ENCODE results near the gene TLCD3B.

The TLCD3B gene

DNA sequence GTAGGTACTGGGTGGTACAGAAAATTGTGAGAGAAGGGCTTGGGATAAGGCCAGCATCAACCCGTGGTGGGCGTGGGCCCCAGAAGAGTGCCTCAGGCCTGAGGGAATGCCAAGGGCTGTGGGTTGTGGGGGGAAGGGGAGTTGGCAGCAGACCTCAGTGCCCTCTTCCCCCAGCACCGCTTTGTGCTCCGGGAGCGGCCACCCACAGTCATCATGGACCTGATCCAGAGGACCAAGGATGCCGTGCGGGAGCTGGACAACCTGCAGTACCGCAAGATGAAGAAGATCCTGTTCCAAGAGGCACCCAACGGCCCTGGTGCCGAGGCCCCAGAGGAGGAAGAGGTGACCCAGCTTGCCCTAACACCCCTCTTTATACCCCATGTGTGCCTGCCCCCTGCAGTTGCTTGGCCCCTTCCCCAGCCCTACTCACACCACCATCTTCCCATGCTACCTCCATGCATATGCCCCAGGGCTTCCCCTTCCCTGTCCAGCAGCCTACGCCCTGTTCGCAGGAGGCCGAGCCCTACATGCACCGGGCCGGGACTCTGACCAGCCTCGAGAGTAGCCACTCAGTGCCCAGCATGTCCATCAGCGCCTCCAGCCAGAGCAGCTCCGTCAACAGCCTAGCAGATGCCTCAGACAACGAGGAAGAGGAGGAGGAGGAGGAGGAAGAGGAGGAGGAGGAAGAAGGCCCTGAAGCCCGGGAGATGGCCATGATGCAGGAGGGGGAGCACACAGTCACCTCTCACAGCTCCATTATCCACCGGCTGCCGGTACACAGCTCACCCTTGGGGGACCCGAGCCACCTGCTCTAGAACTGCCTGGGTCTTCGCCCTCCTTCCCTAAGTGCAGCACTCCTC is 48.3 kb downstream of the TLCD3B start:
- Histone ChIP-seq H3K36me3 (ENCODE audit: control insufficient read depth, low read length) (peaks cover 100% of the 10 kb centered on the region), H3K4me2 (ENCODE audit: low read length) (no peak overlapping the region), H4K20me1 (ENCODE audit: control insufficient read depth, insufficient read depth, low read depth, low read length) (no peaks in the 10 kb centered on the region)

DNA sequence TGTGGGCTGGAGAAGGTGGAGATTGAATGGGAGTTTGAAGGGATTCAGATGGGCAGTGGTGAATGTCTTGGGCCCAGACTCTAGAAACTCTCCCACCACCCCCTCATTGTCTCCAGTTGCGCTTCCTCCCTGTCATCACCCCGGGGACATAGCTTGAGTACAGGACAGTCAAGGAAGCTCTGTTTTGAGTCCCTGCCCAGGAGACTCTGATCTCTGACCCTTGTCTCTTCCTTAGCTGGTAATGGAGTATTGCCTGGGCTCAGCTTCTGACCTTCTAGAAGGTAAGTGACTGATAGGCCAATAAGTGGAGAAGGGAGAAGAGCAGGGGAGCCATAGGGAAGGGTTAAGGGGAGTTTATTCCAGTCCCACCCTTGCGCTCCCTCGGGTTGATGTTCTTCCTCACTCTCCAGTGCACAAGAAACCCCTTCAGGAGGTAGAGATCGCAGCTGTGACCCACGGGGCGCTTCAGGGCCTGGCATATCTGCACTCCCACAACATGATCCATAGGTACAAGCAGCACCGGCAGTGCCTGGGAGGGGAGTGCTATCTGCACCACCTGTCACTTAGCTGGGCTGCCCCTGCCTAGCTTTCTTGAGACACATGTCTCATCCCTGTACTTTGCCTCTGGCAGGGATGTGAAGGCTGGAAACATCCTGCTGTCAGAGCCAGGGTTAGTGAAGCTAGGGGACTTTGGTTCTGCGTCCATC is 52.4 kb downstream of the TLCD3B start:
- TF ChIP-seq EZH2phosphoT487 (IDR thresholded peaks at IDR 0.05; ENCODE audit: borderline replicate concordance, low read length), result no peak
- TF ChIP-seq, protein P1, sequence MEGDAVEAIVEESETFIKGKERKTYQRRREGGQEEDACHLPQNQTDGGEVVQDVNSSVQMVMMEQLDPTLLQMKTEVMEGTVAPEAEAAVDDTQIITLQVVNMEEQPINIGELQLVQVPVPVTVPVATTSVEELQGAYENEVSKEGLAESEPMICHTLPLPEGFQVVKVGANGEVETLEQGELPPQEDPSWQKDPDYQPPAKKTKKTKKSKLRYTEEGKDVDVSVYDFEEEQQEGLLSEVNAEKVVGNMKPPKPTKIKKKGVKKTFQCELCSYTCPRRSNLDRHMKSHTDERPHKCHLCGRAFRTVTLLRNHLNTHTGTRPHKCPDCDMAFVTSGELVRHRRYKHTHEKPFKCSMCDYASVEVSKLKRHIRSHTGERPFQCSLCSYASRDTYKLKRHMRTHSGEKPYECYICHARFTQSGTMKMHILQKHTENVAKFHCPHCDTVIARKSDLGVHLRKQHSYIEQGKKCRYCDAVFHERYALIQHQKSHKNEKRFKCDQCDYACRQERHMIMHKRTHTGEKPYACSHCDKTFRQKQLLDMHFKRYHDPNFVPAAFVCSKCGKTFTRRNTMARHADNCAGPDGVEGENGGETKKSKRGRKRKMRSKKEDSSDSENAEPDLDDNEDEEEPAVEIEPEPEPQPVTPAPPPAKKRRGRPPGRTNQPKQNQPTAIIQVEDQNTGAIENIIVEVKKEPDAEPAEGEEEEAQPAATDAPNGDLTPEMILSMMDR (IDR thresholded peaks at IDR 0.05; ENCODE audit: low read depth, low read length, poor library complexity, severe bottlenecking), result no peak
- Histone ChIP-seq H3K9me3 (ENCODE audit: control insufficient read depth, insufficient read depth, low read length) (no peaks in the 10 kb centered on the region), H3K36me3 (ENCODE audit: control insufficient read depth, low read length) (peaks cover 87% of the 10 kb centered on the region)

More for the DNA sequence above, 48.3 kb downstream of the TLCD3B start:
- Histone ChIP-seq H3K9me3 (ENCODE audit: control insufficient read depth, insufficient read depth, low read length) (no peaks in the 10 kb centered on the region), H3K27me3 (ENCODE audit: control insufficient read depth, low read length) (no peaks in the 10 kb centered on the region), H3K4me1 (ENCODE audit: control insufficient read depth, low read length) (no peaks in the 10 kb centered on the region), H3K27ac (ENCODE audit: low read depth, low read length) (no peak overlapping the region), H3K79me2 (ENCODE audit: control insufficient read depth, low read length) (peaks cover 4% of the 10 kb centered on the region), H3K4me3 (ENCODE audit: low read length) (no peak overlapping the region), H3F3A (ENCODE audit: control insufficient read depth, insufficient read depth) (no peaks in the 10 kb centered on the region), H3K9me2 (replicated peaks; ENCODE audit: control insufficient read depth, low read length) (no peaks in the 10 kb centered on the region)
- TF ChIP-seq, protein P1 (IDR thresholded peaks at IDR 0.05; ENCODE audit: low read depth, low read length, poor library complexity, severe bottlenecking), result no peak
- TF ChIP-seq EZH2phosphoT487 (IDR thresholded peaks at IDR 0.05; ENCODE audit: borderline replicate concordance, low read length), result no peak

DNA sequence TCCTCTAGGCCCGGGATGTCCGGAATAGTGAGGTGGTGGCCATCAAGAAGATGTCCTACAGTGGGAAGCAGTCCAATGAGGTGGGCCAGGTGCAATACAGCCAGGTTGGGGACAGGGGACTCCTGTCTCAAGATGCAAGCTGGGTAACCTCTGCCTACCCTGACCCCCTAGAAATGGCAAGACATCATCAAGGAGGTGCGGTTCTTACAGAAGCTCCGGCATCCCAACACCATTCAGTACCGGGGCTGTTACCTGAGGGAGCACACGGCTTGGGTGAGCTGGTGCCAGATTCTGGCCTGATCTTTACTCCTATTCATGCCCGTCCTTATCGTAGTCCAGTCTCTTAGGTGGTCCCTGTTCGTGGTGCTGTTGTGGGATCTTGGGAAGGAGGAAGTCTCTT is 53.0 kb downstream of the TLCD3B start:
- Histone ChIP-seq H3K9me3 (ENCODE audit: control insufficient read depth, insufficient read depth, low read length) (peaks cover 2% of the 10 kb centered on the region; the same call in 1 of the 2 replicates), H3K27ac (ENCODE audit: low read depth, low read length) (no peak overlapping the region), H3K4me1 (ENCODE audit: control insufficient read depth, low read length) (peaks cover 26% of the 10 kb centered on the region), H3F3A (ENCODE audit: control insufficient read depth, insufficient read depth) (no peaks in the 10 kb centered on the region), H3K4me3 (ENCODE audit: low read length) (no peak overlapping the region), H3K9me2 (replicated peaks; ENCODE audit: control insufficient read depth, low read length) (no peaks in the 10 kb centered on the region), H3K79me2 (ENCODE audit: control insufficient read depth, low read length) (peaks cover 45% of the 10 kb centered on the region), H3K4me2 (ENCODE audit: low read length) (no peak overlapping the region), H3K36me3 (ENCODE audit: control insufficient read depth, low read length) (peaks cover 81% of the 10 kb centered on the region), H4K20me1 (ENCODE audit: control insufficient read depth, insufficient read depth, low read depth, low read length) (peaks cover 10% of the 10 kb centered on the region), H3K27me3 (ENCODE audit: control insufficient read depth, low read length) (no peaks in the 10 kb centered on the region)
- no peak for TF ChIP-seq EZH2phosphoT487 (IDR thresholded peaks at IDR 0.05; ENCODE audit: borderline replicate concordance, low read length)
- TF ChIP-seq, protein P1 (IDR thresholded peaks at IDR 0.05; ENCODE audit: low read depth, low read length, poor library complexity, severe bottlenecking), result no peak

More for the DNA sequence above, 52.4 kb downstream of the TLCD3B start:
- peaks cover 45% of the 10 kb centered on the region for H3K79me2 ChIP-seq (ENCODE audit: control insufficient read depth, low read length)
- no peaks in the 10 kb centered on the region for H3K9me2 ChIP-seq (replicated peaks; ENCODE audit: control insufficient read depth, low read length)
- H3F3A ChIP-seq (ENCODE audit: control insufficient read depth, insufficient read depth), result no peaks in the 10 kb centered on the region
- peaks cover 10% of the 10 kb centered on the region for H4K20me1 ChIP-seq (ENCODE audit: control insufficient read depth, insufficient read depth, low read depth, low read length)
- peaks cover 23% of the 10 kb centered on the region for H3K4me1 ChIP-seq (ENCODE audit: control insufficient read depth, low read length)
- H3K4me3 ChIP-seq (ENCODE audit: low read length), result no peak overlapping the region
- H3K27ac ChIP-seq (ENCODE audit: low read depth, low read length), result no peak overlapping the region
- H3K4me2 ChIP-seq (ENCODE audit: low read length), result no peak overlapping the region
- no peaks in the 10 kb centered on the region for H3K27me3 ChIP-seq (ENCODE audit: control insufficient read depth, low read length)
